ENCODE data around the gene GCAT. TPM values are rescaled to one million over a fixed set of nuclear protein-coding genes. Genes with fewer than 3 reads are reported as not detected.

Gene GCAT
- total and polyA plus RNA-seq, 4 donors, result 20.7 to 32.6 (median 29.8) TPM

- 11% methylated on average over 135 of the region's 135 CpGs for WGBS
- Histone ChIP-seq H3K4me3 (ENCODE audit: low read depth in 1 of 3, low read length in 3 of 3) (peak overlapping the region in 1 of 3 donors; percentile 46), H3K9ac (ENCODE audit: low read depth in 1 of 2, low read length in 2 of 2) (no peak overlapping the region), H3K9me3 (ENCODE audit: control insufficient read depth in 4 of 4, low read length in 3 of 4) (no peaks in the 10 kb centered on the region), H3K4me1 (ENCODE audit: control insufficient read depth in 4 of 4, insufficient read depth in 4 of 4, low read length in 3 of 4) (peaks cover 11 to 35% (median 26%) of the 10 kb centered on the region in 4 donors), H3K27ac (ENCODE audit: low read depth in 1 of 2, low read length in 2 of 2) (no peak overlapping the region), H3K27me3 (ENCODE audit: control insufficient read depth in 4 of 4, insufficient read depth in 4 of 4, low read length in 3 of 4) (peaks cover 0 to 4% (median 0%) of the 10 kb centered on the region in 4 donors), H3K36me3 (ENCODE audit: control insufficient read depth in 4 of 4, insufficient read depth in 3 of 4, low read depth in 1 of 4, low read length in 3 of 4) (peaks cover 0 to 4% (median 2%) of the 10 kb centered on the region in 4 donors)
- DNase-seq (ENCODE audit: low spot score), result no peak
- TF ChIP-seq, protein P1, sequence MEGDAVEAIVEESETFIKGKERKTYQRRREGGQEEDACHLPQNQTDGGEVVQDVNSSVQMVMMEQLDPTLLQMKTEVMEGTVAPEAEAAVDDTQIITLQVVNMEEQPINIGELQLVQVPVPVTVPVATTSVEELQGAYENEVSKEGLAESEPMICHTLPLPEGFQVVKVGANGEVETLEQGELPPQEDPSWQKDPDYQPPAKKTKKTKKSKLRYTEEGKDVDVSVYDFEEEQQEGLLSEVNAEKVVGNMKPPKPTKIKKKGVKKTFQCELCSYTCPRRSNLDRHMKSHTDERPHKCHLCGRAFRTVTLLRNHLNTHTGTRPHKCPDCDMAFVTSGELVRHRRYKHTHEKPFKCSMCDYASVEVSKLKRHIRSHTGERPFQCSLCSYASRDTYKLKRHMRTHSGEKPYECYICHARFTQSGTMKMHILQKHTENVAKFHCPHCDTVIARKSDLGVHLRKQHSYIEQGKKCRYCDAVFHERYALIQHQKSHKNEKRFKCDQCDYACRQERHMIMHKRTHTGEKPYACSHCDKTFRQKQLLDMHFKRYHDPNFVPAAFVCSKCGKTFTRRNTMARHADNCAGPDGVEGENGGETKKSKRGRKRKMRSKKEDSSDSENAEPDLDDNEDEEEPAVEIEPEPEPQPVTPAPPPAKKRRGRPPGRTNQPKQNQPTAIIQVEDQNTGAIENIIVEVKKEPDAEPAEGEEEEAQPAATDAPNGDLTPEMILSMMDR (IDR thresholded peaks at IDR 0.05; ENCODE audit: low read depth, low read length, missing input control), result no peak
- TF ChIP-seq SP1 (IDR thresholded peaks at IDR 0.05) (no peak), ZBTB33 (IDR thresholded peaks at IDR 0.05) (no peak), YY1 (IDR thresholded peaks at IDR 0.05) (no peak), JUND (IDR thresholded peaks at IDR 0.05) (no peak), EGR1 (IDR thresholded peaks at IDR 0.05; ENCODE audit: low read depth in 2 of 2) (no peak), FOXA1 (IDR thresholded peaks at IDR 0.05) (no peak), FOXA2 (IDR thresholded peaks at IDR 0.05) (no peak), REST (IDR thresholded peaks at IDR 0.05) (no peak), NR2F2 (IDR thresholded peaks at IDR 0.05) (no peak), RXRA (IDR thresholded peaks at IDR 0.05) (no peak), GABPA (IDR thresholded peaks at IDR 0.05 in 1 of 2, conservative IDR thresholded peaks at IDR 0.05 in 1 of 2) (no peak), HNF4A (conservative IDR thresholded peaks at IDR 0.05) (no peak), RAD21 (IDR thresholded peaks at IDR 0.05) (no peak)
- TF ChIP-seq, protein P2, sequence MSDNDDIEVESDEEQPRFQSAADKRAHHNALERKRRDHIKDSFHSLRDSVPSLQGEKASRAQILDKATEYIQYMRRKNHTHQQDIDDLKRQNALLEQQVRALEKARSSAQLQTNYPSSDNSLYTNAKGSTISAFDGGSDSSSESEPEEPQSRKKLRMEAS (IDR thresholded peaks at IDR 0.05), result no peak
- TF ChIP-seq, protein P3, sequence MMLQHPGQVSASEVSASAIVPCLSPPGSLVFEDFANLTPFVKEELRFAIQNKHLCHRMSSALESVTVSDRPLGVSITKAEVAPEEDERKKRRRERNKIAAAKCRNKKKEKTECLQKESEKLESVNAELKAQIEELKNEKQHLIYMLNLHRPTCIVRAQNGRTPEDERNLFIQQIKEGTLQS (IDR thresholded peaks at IDR 0.05), result no peak
Measured at GRCh38 chr22:37824674-37825641, 17.2 kb downstream of the GCAT start.
